ENCODE data around the gene LRRC17.

GRCh38 chr7:102990642-102991041 is 77.8 kb downstream of the LRRC17 start:
- TF ChIP-seq POLR2AphosphoS5 (IDR thresholded peaks at IDR 0.05) = no peak
- no peak for TF ChIP-seq CTCF (IDR thresholded peaks at IDR 0.05)
- TF ChIP-seq POLR2A (IDR thresholded peaks at IDR 0.05) = no peak

All from suprapubic skin (tissue), 4 donors.